Mucosa of stomach (tissue), 1 donor: ENCODE results near the gene PILRA.
"Not testable (repeated sequence)": the region's sequence is repeated elsewhere in the genome, so short reads cannot be mapped to it uniquely, and the experiment has no call there.

Experiments
- H3K27me3 ChIP-seq: one replicate; pipeline ENCODE4 v1.7.0; 2013; ENCODE audit warnings: mild to moderate bottlenecking, low read length; ENCODE audit not compliant: control insufficient read depth, insufficient read depth
- H3K36me3 ChIP-seq: one replicate; pipeline ENCODE4 v1.7.0; 2013; ENCODE audit warnings: low read length; ENCODE audit not compliant: control insufficient read depth, insufficient read depth
- H3K4me1 ChIP-seq: one replicate; pipeline ENCODE4 v1.7.0; 2013; ENCODE audit warnings: mild to moderate bottlenecking, low read length; ENCODE audit not compliant: control insufficient read depth, insufficient read depth
- H3K4me3 ChIP-seq: one replicate; pipeline ENCODE4 v1.7.0; 2013; ENCODE audit warnings: low read length
- H3K9ac ChIP-seq: one replicate; pipeline ENCODE4 v1.7.0; 2013; ENCODE audit warnings: mild to moderate bottlenecking, low read length, moderate library complexity
- H3K9me3 ChIP-seq: one replicate; pipeline ENCODE4 v1.7.0; 2013; ENCODE audit warnings: mild to moderate bottlenecking, low read length, moderate library complexity; ENCODE audit not compliant: control insufficient read depth
- donor health status: Pancreatic carcinoma.

PILRA gene

DNA sequence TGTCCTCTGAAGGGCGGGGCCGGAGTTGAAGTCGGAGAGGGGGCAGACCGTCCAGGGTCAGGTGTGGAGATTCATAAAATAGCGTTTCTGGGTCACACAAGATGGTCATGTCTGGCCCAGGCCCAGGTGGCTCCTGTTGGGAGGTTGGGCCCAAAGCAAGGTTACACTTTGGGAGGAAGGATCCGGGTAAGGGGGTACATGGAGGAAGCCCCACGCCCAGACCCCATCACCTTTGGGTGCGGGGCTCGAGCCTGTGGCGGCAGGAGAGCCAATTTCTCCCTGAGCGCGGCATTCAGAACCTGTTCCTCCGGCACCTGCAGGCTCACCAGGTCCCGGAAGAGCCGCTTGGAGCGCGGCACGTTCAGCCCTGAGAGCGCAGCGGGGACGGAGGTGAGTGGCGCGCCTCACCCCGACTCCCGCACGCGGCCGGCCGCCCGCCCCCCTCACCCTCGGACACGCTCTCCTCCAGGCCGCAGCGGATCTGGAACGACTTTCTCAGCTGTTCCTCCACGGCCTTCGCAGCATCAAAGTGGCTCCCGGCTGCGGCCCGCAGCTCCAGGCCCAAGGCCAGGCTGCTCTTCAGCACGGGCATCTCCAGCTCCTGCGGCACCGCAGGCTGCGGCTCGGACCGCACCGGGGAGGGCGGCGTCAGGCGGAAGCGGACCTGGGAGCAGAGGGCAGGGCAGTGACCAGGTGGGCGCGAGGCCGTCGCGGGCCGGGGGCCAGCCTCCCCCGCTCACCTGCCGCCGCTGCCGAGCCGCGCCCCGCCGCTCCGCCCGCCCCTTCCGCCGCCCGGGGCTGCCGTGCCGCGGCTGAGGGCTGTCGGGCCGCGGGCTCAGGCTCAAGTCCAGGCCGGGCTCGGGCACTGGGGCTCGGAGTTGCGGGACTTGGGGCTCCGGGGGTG lies 62.4 kb downstream of the PILRA start:
- Histone ChIP-seq H3K9ac (peak overlapping the region; percentile 87), H3K4me1 (peaks cover 29% of the 10 kb centered on the region), H3K27me3 (no peaks in the 10 kb centered on the region), H3K9me3 (no peaks in the 10 kb centered on the region), H3K4me3 (peak overlapping the region; percentile 50), H3K36me3 (peaks cover 6% of the 10 kb centered on the region)

DNA sequence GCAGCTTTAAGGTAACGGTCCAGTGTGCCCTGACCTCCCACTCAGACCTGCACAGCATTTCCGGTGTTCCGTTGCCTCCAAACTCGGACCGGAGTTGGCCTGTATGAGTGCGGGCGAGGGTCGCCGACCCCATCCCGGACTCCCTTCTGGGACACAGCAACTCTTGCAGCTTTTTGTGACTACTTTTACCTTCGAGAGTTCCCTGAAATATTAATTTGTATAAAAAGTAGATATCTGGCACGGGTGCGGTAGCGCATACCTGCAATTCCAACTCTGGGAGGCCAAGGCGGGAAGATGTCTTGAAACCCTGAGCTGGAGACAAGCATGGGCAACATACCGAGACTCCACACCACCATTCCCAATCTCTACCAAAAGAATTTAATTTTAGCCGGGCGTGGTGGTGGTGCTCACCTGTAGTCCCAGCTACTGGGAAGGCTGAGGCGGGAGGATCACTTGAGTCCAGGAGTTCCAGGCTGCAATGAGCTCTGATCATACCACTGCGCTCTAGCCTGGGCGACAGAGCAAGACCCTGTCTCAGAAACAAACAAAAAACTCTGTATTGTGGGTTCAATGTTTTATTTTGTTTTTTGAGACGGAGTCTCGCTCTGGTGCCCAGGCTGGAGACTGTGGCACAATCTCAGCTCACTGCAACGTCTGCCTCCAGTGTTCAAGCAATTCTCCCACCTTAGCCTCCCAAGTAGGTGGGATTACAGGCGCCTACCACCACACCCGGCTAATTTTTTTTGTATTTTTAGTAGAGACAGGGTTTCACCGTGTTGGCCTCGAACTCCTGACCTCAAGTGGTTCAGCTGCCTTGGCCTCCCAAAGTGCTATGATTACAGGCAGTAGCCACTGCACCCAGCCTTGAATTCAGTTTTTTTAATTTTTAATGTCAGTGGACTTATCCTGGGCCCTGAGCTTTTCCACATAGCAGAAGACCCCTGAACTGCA lies 64.1 kb downstream of the PILRA start:
- Histone ChIP-seq H3K36me3 (peaks cover 6% of the 10 kb centered on the region), H3K4me1 (peaks cover 17% of the 10 kb centered on the region), H3K4me3 (peak overlapping the region; percentile 50), H3K9ac (no peak overlapping the region), H3K27me3 (no peaks in the 10 kb centered on the region), H3K9me3 (no peaks in the 10 kb centered on the region)

DNA sequence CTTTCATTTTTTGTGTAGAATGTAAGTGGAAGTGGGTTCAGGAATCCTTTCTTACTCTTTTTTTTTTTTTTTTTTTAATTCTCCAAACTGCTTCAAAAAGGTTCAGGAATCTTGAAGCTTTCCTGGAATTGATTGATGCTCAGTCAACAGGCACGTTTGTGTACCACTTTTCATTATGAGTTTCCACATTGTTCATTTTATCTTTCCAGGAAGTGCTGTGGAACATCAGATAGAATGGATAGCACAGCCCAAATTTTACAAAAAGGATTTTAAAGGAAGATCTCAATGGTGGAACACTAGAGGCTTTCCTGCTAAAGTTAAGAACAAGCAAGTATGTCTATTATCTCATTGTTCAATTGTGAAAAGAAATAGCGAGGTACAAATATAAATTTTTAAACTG lies 64.9 kb downstream of the PILRA start:
- Histone ChIP-seq H3K4me3 (no peak overlapping the region), H3K4me1 (peaks cover 17% of the 10 kb centered on the region)

DNA sequence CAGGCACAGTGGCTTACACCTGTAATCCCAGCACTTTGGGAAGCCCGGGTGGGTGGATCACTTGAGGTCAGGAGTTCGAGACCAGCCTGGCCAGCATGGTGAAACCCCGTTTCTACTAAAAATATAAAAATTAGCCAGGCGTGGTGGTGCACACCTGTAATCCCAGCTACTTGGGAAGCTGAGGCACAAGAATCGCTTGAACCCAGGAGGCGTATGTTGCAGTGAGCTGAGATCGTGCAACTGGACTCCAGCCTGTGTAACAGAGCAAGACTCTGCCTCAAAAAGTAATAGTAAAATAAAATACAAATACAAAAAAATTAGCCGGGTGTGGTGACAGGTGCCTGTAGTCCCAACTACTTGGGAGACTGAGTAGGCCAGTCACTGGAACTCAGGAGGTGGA lies 65.4 kb downstream of the PILRA start:
- peaks cover 17% of the 10 kb centered on the region for H3K4me1 ChIP-seq
- H3K9ac ChIP-seq, H3K27me3 ChIP-seq, H3K9me3 ChIP-seq, H3K4me3 ChIP-seq, H3K36me3 ChIP-seq: not testable (repeated sequence)

More for the DNA sequence above, 64.9 kb downstream of the PILRA start:
- Histone ChIP-seq H3K9me3 (no peaks in the 10 kb centered on the region), H3K9ac (no peak overlapping the region), H3K36me3 (peaks cover 6% of the 10 kb centered on the region), H3K27me3 (no peaks in the 10 kb centered on the region)

DNA sequence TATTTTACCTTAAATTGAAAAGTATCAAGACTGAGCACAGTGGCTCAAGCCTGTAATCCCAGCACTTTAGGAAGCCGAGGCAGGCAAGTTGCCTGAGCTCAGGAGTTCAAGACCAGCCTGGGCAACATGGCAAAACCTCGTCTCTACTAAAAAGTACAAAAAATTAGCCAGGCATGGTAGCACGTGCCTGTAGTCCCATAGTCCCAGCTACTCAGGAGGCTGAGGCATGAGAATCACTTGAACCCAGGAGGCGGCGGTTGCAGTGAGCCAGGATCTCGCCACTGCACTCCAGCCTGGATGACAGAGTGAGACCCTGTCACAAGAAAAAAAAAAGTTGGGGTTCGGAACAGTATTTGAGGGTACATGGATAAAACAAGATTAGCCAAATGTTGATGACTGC lies 66.0 kb downstream of the PILRA start:
- not testable (repeated sequence) for H3K36me3 ChIP-seq, H3K4me3 ChIP-seq
- peaks cover 17% of the 10 kb centered on the region for H3K4me1 ChIP-seq

DNA sequence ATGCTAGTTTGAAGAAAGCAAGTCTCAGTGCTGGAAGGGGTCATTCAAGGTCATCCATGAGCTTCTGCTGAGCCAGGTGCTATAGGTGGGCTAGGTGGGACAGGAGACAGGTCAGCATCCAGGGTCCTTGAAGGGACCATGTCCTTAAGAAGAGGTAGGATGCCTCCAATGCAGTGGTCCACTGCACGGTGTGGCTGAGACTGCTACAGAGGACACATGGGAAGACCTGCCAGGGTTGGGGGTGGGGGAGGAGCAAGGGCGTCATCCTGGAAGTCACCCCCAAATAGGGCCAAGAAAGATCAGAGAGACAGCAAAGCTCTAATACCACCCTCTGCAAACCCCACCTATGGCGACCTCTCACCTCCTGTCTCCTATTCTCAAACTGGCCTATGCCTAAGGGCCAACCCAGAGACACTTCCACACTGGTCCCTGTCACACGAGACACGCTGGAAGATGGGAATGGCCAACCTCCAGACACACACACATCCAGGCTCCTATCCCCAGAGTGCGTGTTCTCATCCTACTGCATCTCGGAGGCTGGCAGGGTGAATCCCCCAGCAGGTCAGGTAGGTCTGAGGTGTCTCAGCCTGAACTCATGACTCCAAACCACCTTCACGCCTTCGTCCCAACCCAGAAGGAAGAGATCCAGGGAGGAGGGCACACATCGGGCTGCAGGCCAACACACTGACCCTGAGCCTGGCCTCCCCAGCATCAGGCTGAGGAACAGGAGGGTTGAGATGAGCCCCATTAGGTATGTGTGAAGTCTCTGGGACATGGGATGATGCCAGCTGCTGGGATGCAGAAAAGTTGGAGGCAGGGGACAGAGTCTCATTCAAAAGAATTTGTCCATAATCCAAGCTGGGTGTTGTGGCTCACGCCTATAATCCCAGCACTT lies 68.6 kb downstream of the PILRA start:
- Histone ChIP-seq H3K4me1 (peaks cover under 1% of the 10 kb centered on the region), H3K36me3 (no peaks in the 10 kb centered on the region), H3K4me3 (no peak overlapping the region), H3K9ac (no peak overlapping the region), H3K27me3 (no peaks in the 10 kb centered on the region), H3K9me3 (no peaks in the 10 kb centered on the region)

More for the DNA sequence above, 66.0 kb downstream of the PILRA start:
- H3K9me3 ChIP-seq, H3K27me3 ChIP-seq, H3K9ac ChIP-seq: not testable (repeated sequence)

DNA sequence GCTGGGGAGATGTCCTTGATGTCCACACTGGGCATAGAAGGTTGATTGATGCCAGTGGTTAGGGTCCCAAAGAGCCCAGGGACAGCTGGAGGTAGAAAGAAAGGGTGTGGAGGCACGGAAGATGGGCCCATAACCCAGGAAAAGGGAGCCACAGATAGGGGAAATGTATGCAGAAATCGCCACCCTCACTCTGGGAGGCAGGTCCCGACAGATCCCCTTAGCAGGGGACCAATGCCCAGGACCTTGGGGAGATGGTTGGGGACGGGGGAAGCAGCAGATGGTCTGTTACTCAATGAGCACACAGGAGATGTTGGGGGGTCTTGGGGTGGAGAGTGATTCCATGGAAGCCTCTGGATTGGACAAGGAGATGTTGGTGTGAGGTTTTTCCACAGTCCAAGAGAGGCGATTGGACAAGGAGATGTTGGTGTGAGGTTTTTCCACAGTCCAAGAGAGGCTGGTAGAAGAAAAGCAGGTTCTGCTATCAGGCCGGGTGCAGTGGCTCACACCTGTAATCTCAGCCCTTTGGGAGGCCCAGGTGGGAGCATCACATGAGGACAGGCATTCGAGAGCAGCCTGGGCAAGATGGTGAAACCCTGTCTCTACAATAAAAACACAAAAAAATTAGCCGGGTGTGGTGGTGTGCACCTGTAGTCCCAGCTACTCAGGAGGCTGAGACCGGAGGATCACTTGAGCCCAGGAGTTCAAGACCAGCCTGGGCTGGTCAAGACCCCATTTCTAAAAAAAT lies 70.0 kb downstream of the PILRA start:
- no peaks in the 10 kb centered on the region for H3K4me1 ChIP-seq
- H3K4me3 ChIP-seq = no peak overlapping the region
- no peaks in the 10 kb centered on the region for H3K36me3 ChIP-seq
- H3K27me3 ChIP-seq = no peaks in the 10 kb centered on the region
- H3K9me3 ChIP-seq = no peaks in the 10 kb centered on the region
- no peak overlapping the region for H3K9ac ChIP-seq

DNA sequence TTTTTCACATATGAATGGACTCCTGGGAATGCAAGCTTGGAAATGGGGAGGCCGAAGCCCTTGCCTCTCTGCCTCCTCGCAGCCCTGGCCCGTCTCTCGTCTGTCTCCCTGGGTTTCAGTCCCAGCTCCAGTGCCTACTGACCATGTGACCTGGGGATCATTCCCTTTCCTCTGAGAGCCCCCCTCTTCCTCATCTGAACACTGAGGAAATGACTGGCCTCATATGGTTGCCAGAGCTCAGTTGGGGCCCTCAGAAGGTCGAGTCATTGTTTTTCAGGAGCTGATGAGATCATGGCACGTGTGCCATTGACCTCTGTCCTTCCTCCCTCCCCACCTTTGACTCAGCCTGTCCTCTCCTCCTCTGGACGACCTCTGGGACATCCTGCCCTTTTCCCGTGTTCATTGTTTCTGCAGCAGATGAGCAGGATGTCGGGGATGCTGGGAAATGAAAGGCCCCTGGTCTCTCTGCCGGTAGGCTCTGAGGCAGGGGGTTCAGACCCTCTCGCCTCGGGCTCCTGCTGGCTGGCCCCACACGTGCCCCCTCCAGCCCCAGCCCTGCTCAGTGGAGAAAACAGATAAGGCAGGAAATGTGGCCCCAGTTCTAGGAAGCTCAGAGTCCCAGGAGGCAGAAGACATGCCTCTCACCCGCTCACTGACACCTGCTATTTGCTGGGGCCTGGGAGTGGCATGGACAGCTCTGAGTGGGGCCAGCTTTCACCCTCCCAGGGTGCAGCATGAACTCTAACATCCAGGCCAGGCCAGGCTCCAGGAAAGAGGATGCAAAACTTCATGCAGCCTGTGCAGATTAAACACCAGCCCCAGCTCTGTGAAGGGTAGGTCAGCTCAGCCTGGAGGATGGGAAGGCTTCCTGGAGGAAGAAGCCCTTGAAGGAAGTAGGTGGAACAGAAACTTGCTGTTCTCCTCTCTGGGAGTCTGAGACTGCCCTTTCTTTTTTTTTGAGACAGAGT lies 71.3 kb downstream of the PILRA start:
- Histone ChIP-seq H3K27me3 (no peaks in the 10 kb centered on the region), H3K4me3 (no peak overlapping the region), H3K9ac (no peak overlapping the region), H3K4me1 (no peaks in the 10 kb centered on the region), H3K9me3 (no peaks in the 10 kb centered on the region), H3K36me3 (no peaks in the 10 kb centered on the region)

DNA sequence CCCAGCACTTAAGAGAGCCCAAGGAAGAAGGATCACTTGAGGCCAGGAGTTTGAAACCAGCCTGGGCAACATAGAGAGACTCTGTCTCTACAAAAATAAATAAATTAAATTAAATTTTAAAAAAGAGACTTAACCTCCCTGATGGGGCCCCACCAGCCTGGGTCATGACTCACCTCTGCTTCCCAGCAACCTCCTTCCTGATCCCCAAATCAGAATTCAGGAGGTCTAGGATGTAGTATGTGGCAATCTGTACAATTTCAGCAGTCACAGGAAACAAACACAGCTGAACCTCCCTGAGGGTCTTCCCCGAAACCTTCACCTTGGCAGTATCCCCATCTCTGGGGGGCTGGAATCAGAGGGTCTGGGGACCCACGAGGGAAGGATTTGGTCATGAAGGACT lies 72.8 kb downstream of the PILRA start:
- no peaks in the 10 kb centered on the region for H3K36me3 ChIP-seq
- no peaks in the 10 kb centered on the region for H3K27me3 ChIP-seq
- H3K4me1 ChIP-seq = no peaks in the 10 kb centered on the region
- no peak overlapping the region for H3K4me3 ChIP-seq
- no peak overlapping the region for H3K9ac ChIP-seq
- no peaks in the 10 kb centered on the region for H3K9me3 ChIP-seq

DNA sequence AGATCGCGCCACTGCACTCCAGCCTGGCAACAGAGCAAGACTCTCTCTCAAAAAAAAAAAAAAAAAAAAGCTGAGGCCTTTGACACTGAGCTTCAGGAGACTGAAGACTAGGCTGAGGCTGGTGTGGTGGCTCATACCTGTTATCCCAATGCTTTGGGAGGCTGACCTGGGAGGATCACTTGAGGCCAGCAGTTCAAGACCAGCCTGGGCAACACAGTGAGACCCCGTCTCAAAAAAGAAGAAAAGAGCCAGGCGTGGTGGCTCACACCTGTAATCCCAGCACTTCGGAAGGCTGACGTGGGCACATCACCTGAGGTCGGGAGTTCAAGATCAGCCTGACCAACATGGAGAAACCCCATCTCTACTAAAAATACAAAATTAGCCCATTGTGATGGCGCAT lies 74.1 kb downstream of the PILRA start:
- not testable (repeated sequence) for H3K9me3 ChIP-seq, H3K4me1 ChIP-seq, H3K9ac ChIP-seq, H3K36me3 ChIP-seq, H3K27me3 ChIP-seq, H3K4me3 ChIP-seq
